H1 (cell line): ENCODE results near the gene UVRAG. TPM values are rescaled to one million over a fixed set of nuclear protein-coding genes. Genes with fewer than 3 reads are reported as not detected.

ENCODE experiments used
- CTCF ChIA-PET: fragments of 300-600 bp; sonication (Branson Sonifier 250); formaldehyde crosslinking; loops from one replicate; lab custom pipeline; 2021; ENCODE audit not compliant: partially characterized antibody; lab: Charles Lee
- POLR2A ChIA-PET: fragments of 300-600 bp; sonication (Branson Sonifier 250); formaldehyde crosslinking; loops from one replicate; lab custom pipeline; 2021; ENCODE audit warnings: inconsistent platforms; ENCODE audit not compliant: partially characterized antibody; lab: Charles Lee
- DNase-seq, 2 experiments: peaks; one replicate each; pipeline versions ENCODE4 v3.0.0 to v3.0.0-alpha.2; 2010 to 2022; ENCODE audit warnings: low spot score in 2 of 2, low read depth in 1 of 2, mixed read lengths in 1 of 2
- FAIRE-seq: peaks from 2 replicates; lab custom pipeline; 2011; peaks lifted over from hg19 to GRCh38; lab: Jason Lieb, UNC
- H2AFZ ChIP-seq: 2 replicates; pipeline ENCODE4 v1.8.1; 2012; ENCODE audit warnings: low read length, inconsistent platforms
- H2AK5ac ChIP-seq: 2 replicates; pipeline ENCODE4 v1.6.1; 2013; ENCODE audit warnings: low read depth, low read length
- H2BK120ac ChIP-seq: replicated peaks from 2 replicates; pipeline ENCODE3; 2013; ENCODE audit warnings: low read depth, low read length, inconsistent platforms
- H2BK12ac ChIP-seq: 2 replicates; pipeline ENCODE4 v1.6.1; 2013; ENCODE audit warnings: low read depth, low read length
- H2BK15ac ChIP-seq: 2 replicates; pipeline ENCODE4 v1.6.1; 2013; ENCODE audit warnings: low read length
- H2BK20ac ChIP-seq: 2 replicates; pipeline ENCODE4 v1.6.1; 2013; ENCODE audit warnings: low read length
- H2BK5ac ChIP-seq: 2 replicates; pipeline ENCODE4 v1.6.1; 2013; ENCODE audit warnings: low read depth, low read length
- H3K14ac ChIP-seq: 2 replicates; pipeline ENCODE4 v1.6.1; 2013; ENCODE audit warnings: inconsistent platforms; ENCODE audit not compliant: insufficient read length
- H3K18ac ChIP-seq: 2 replicates; pipeline ENCODE4 v1.6.1; 2013; ENCODE audit warnings: low read length; ENCODE audit errors: extremely low read depth
- H3K23ac ChIP-seq: 2 replicates; pipeline ENCODE4 v1.6.1; 2013; ENCODE audit warnings: inconsistent platforms; ENCODE audit not compliant: insufficient read length
- H3K23me2 ChIP-seq: 2 replicates; pipeline ENCODE4 v1.6.1; 2013; ENCODE audit warnings: low read depth, low read length
- H3K27ac ChIP-seq: 2 replicates; pipeline ENCODE4 v1.6.1; 2011; ENCODE audit warnings: low read depth, low read length, inconsistent platforms
- H3K27me3 ChIP-seq, 4 experiments: replicated peaks in 1 of 4; 1 replicate in 1 of 4; 2 replicates in 3 of 4; pipeline versions ENCODE4 v1.6.1 to v1.8.1; 2011 to 2013; ENCODE audit warnings: low read length in 3 of 4, mild to moderate bottlenecking in 3 of 4, inconsistent platforms in 2 of 4, mixed read lengths in 2 of 4, moderate library complexity in 1 of 4; ENCODE audit not compliant: control insufficient read depth in 3 of 4, insufficient read depth in 3 of 4; ENCODE audit errors: extremely low read depth in 1 of 4
- H3K36me3 ChIP-seq, 4 experiments: 2 replicates each; pipeline versions ENCODE4 v1.6.1 to v1.8.1; 2011 to 2013; ENCODE audit warnings: mild to moderate bottlenecking in 4 of 4, low read length in 3 of 4, moderate library complexity in 2 of 4, control low read depth in 1 of 4, inconsistent platforms in 1 of 4; ENCODE audit not compliant: insufficient read depth in 4 of 4, control insufficient read depth in 2 of 4
- H3K4ac ChIP-seq: replicated peaks from 2 replicates; pipeline ENCODE3; 2013; ENCODE audit warnings: low read length, low read depth, mixed read lengths, inconsistent platforms; ENCODE audit not compliant: insufficient read length
- H3K4me1 ChIP-seq, 4 experiments: replicated peaks in 1 of 4; 1 replicate in 1 of 4; 2 replicates in 3 of 4; pipeline versions ENCODE4 v1.6.1 to v1.8.1; 2011 to 2013; ENCODE audit warnings: low read length in 3 of 4, inconsistent platforms in 2 of 4, mixed read lengths in 1 of 4; ENCODE audit not compliant: insufficient read depth in 4 of 4, control insufficient read depth in 3 of 4
- H3K4me2 ChIP-seq, 2 experiments: 2 replicates each; pipeline versions ENCODE4 v1.6.1 to v1.8.1; 2011 to 2013; ENCODE audit warnings: low read depth in 2 of 2, low read length in 2 of 2, control low read depth in 1 of 2, inconsistent platforms in 1 of 2, mild to moderate bottlenecking in 1 of 2; ENCODE audit not compliant: insufficient read depth in 1 of 2
- H3K4me3 ChIP-seq, 4 experiments: fragments of 200-600, 300-600 bp in 1 of 4; sonication (generic), shearing (Covaris generic), sonication (Bioruptor Twin) in 1 of 4; 2 replicates each; pipeline versions ENCODE4 v1.5.1 to v1.8.1; 2011 to 2016; ENCODE audit warnings: low read length in 4 of 4, low read depth in 3 of 4, control low read depth in 2 of 4, inconsistent platforms in 2 of 4, mild to moderate bottlenecking in 2 of 4, mixed read lengths in 1 of 4, moderate library complexity in 1 of 4; ENCODE audit not compliant: insufficient read depth in 2 of 4; ENCODE audit errors: extremely low read depth in 1 of 4
- H3K56ac ChIP-seq: replicated peaks from 2 replicates; pipeline ENCODE3; 2013; ENCODE audit warnings: low read depth, mild to moderate bottlenecking, mixed read lengths, low read length, inconsistent platforms; ENCODE audit not compliant: insufficient read length
- H3K79me1 ChIP-seq: 2 replicates; pipeline ENCODE4 v1.6.1; 2013; ENCODE audit warnings: low read depth, low read length, control low read depth
- H3K79me2 ChIP-seq, 2 experiments: 2 replicates each; pipeline versions ENCODE4 v1.6.1 to v1.8.1; 2012 to 2013; ENCODE audit warnings: low read length in 2 of 2, mild to moderate bottlenecking in 2 of 2, inconsistent platforms in 1 of 2; ENCODE audit not compliant: insufficient read depth in 2 of 2, control insufficient read depth in 1 of 2
- H3K9ac ChIP-seq, 4 experiments: replicated peaks in 1 of 4; 1 replicate in 1 of 4; 2 replicates in 3 of 4; pipeline versions ENCODE4 v1.6.1 to v1.8.1; 2011 to 2013; ENCODE audit warnings: low read depth in 3 of 4, low read length in 3 of 4, control low read depth in 2 of 4, mild to moderate bottlenecking in 2 of 4, moderate library complexity in 2 of 4, inconsistent platforms in 1 of 4; ENCODE audit errors: extremely low read depth in 1 of 4
- H3K9me3 ChIP-seq, 2 experiments: 2 replicates each; pipeline versions ENCODE4 v1.6.1 to v1.8.1; 2012 to 2013; ENCODE audit warnings: mild to moderate bottlenecking in 2 of 2, moderate library complexity in 2 of 2, control low read depth in 1 of 2, inconsistent platforms in 1 of 2, low read depth in 1 of 2, low read length in 1 of 2, mixed read lengths in 1 of 2; ENCODE audit not compliant: insufficient read depth in 2 of 2
- H4K20me1 ChIP-seq, 2 experiments: replicated peaks in 1 of 2; 2 replicates each; pipeline versions ENCODE3 to v1.8.1; 2011 to 2013; ENCODE audit warnings: inconsistent platforms in 2 of 2, low read length in 2 of 2, mild to moderate bottlenecking in 1 of 2; ENCODE audit not compliant: insufficient read depth in 2 of 2, control insufficient read depth in 1 of 2
- H4K5ac ChIP-seq: 2 replicates; pipeline ENCODE4 v1.6.1; 2013; ENCODE audit warnings: low read length, low read depth, mixed read lengths, inconsistent platforms; ENCODE audit not compliant: insufficient read length
- H4K8ac ChIP-seq: 2 replicates; pipeline ENCODE4 v1.8.0; 2013; ENCODE audit warnings: mild to moderate bottlenecking, moderate library complexity, low read length, inconsistent platforms; ENCODE audit not compliant: insufficient read depth; ENCODE audit errors: extremely low read depth
- H4K91ac ChIP-seq: replicated peaks from 2 replicates; pipeline ENCODE3; 2013; ENCODE audit warnings: low read length, mixed read lengths, inconsistent platforms; ENCODE audit not compliant: insufficient read length
- RNF2 ChIP-seq: fragments of 200-900, 300-1000 bp; sonication (generic); IDR thresholded peaks from 2 replicates; pipeline ENCODE4 v1.7.1; 2016; ENCODE audit warnings: borderline replicate concordance, low read depth, mild to moderate bottlenecking, antibody characterized with exemption, low read length; ENCODE audit not compliant: poor library complexity, severe bottlenecking; ENCODE audit errors: missing control alignments
- WGBS, 2 experiments: shearing (Covaris generic) in 1 of 2; methylation state at CpG; one replicate each; pipeline versions ENCODE4 v1.1.6 to v1.1.7; 2013 to 2015; ENCODE audit warnings: low lambda C conversion rate in 2 of 2, mixed read lengths in 2 of 2, inconsistent platforms in 1 of 2, low coverage in 1 of 2, missing lambda C conversion rate in 1 of 2; ENCODE audit not compliant: insufficient replicate concordance in 2 of 2, insufficient coverage in 1 of 2, insufficient read length in 1 of 2; ENCODE audit errors: extremely low coverage in 1 of 2, missing lambda C conversion rate in 1 of 2; 5-methylcytosine and 5-hydroxymethylcytosine counted together
- polyA plus RNA-seq, 7 experiments: library from polyadenylated mRNA; depleted of rRNA in 3 of 7; stranded (reverse) in 5 of 7; unstranded in 2 of 7; fragments of >200 nt in 5 of 7; fragments of 200-250 nt in 2 of 7; gene quantifications; 1 replicate in 5 of 7; 2 replicates in 1 of 7; 4 replicates in 1 of 7; pipeline versions ENCODE4 v1.2.1 to v1.2.3, GENCODE V29; 2011 to 2013; ENCODE audit warnings: missing spikeins in 2 of 7, mixed read lengths in 2 of 7
- total RNA-seq: library from RNA; stranded (reverse); fragmentation: NEBNext Ultra II Directional; extraction: Animal tissue kit (Norgen Biotek cat#: 25700); gene quantifications from 2 replicates; pipeline ENCODE4 v1.2.1, GENCODE V29; 2021

UVRAG gene
- total and polyA plus RNA-seq, 2 of the 8 experiments (the other 6 are each of a cell fraction or from before 2014, with no cell fraction given) = 5.5 to 14.7 TPM

DNA sequence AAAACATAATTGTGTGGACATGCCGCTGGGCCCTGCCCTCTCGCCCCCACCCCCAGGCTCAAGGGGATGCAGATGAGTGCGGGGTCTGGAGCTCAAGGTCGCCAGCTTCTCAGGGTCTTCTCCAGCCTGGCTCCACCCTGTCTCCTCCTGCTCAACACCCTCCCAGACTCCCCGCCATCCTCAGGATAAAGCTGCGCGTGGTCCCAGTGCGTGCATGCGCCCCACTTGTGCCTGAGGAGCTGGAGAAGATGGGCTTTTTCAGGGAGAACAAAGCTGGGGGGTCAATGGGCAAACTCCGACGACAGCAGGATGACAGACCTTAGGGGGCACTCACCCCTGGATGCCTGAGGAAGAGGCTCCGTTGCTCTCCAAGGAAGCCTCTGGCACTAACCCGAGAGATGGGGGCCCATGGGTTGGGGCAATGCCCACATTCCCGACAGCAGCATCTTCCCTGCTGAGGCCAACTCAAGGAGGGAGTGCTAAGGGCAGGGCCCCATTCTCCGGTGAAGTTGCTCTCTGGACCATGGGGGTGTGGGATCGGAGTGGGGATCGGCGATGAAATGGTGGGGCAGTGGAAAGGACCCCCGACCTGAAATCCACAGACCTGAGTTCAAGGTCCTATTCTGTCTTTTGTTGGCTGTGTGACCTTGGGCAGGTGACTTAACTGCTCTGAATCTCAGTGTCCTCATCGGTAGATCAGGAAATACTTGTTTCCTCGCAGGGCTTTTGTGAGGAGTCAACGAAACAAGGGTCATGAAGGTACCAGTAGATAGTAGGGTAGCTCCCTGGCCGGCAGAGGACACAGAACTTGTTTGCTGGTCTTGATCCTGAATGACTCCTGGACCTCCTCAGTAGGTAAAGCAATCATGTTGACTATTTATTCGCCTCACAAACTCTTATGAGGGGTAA lies 343.6 kb downstream of the UVRAG start:
- no peaks in the 10 kb centered on the region for H3K23me2 ChIP-seq
- H3K27me3 ChIP-seq = peaks cover 0 to 4% (median 0%) of the 10 kb centered on the region in 4 experiments; a peak in 2 of 7 replicates
- H2BK120ac ChIP-seq = no peak overlapping the region
- no peaks in the 10 kb centered on the region for H4K20me1 ChIP-seq
- H3K4me3 ChIP-seq = no peak overlapping the region
- POLR2A ChIA-PET = no interaction called here
- no peak overlapping the region for H2BK20ac ChIP-seq
- no peak overlapping the region for H4K91ac ChIP-seq
- CTCF ChIA-PET = interaction anchor here (0.6 to 2.2 kb wide), 3 partner anchors 138 to 580 kb away, joined by 3 to 6 read pairs (median 4); no protein-coding TSS in a partner anchor
- 85% methylated on average over 23 of the region's 24 CpGs; no CpG with 5 or more reads in 1 of the 2 experiments for WGBS, 2 experiments
- no peak for FAIRE-seq
- no peaks in the 10 kb centered on the region for H3K9me3 ChIP-seq
- TF ChIP-seq RNF2 = no peak
- no peak overlapping the region for H2BK12ac ChIP-seq
- H3K23ac ChIP-seq = no peak overlapping the region
- no peak overlapping the region for H3K56ac ChIP-seq
- H3K9ac ChIP-seq = no peak overlapping the region
- no peak overlapping the region for H3K4ac ChIP-seq
- H3K36me3 ChIP-seq = no peaks in the 10 kb centered on the region
- H2AK5ac ChIP-seq = no peak overlapping the region
- H3K79me2 ChIP-seq = no peaks in the 10 kb centered on the region
- H4K5ac ChIP-seq = no peak overlapping the region
- no peak overlapping the region for H3K14ac ChIP-seq
- no peak overlapping the region for H2BK5ac ChIP-seq
- H3K27ac ChIP-seq = no peak overlapping the region
- no peak for DNase-seq
- no peak overlapping the region for H2BK15ac ChIP-seq
- no peaks in the 10 kb centered on the region for H3K4me1 ChIP-seq
- H4K8ac ChIP-seq = no peak overlapping the region
- H3K79me1 ChIP-seq = no peaks in the 10 kb centered on the region
- no peak overlapping the region for H3K18ac ChIP-seq
- no peak overlapping the region for H2AFZ ChIP-seq
- no peak overlapping the region for H3K4me2 ChIP-seq
